Panc1 (cell line): ENCODE measurements around the gene SMAGP. TPM values are rescaled to one million over a fixed set of nuclear protein-coding genes. Genes with fewer than 3 reads are reported as not detected.

ENCODE experiments used
- ATAC-seq: fragments of 200-7000 bp; cut with Tn5 transposase; 2 replicates; pipeline ENCODE4 v1.9.1; 2020; ENCODE audit warnings: mild to moderate bottlenecking, moderate library complexity
- BruUV-seq: library from RNA; stranded (reverse); fragments of 400-500 nt; replicated peaks from 2 replicates; lab custom pipeline; 2021; lab: Mats Ljungman, UMichigan
- CTCF ChIA-PET: fragments of 300-600 bp; sonication (Branson Sonifier 250); formaldehyde crosslinking; loops from one replicate; lab custom pipeline; 2022; ENCODE audit warnings: antibody characterized with exemption; lab: Charles Lee
- POLR2A ChIA-PET: fragments of 300-600 bp; sonication (Branson Sonifier 250); formaldehyde crosslinking; loops from one replicate; lab custom pipeline; 2022; ENCODE audit warnings: antibody characterized with exemption; lab: Charles Lee
- DNase-seq: peaks from one replicate; pipeline ENCODE4 v3.0.0-alpha.2; 2010; ENCODE audit warnings: low read depth, low spot score
- H3K27ac ChIP-seq: 2 replicates; pipeline ENCODE4 v1.5.1; 2011; ENCODE audit warnings: mild to moderate bottlenecking, low read length, inconsistent platforms
- H3K27me3 ChIP-seq: fragments of 200-500 bp; sonication (Bioruptor generic); 2 replicates; pipeline ENCODE4 v1.6.0; 2014; ENCODE audit warnings: low read length, inconsistent platforms; ENCODE audit not compliant: control insufficient read depth, insufficient read depth
- H3K36me3 ChIP-seq: fragments of 200-500 bp; sonication (Bioruptor generic); 2 replicates; pipeline ENCODE4 v1.5.1; 2014; ENCODE audit warnings: inconsistent platforms, mild to moderate bottlenecking, low read length, moderate library complexity; ENCODE audit not compliant: control insufficient read depth, insufficient read depth
- H3K4me1 ChIP-seq: 2 replicates; pipeline ENCODE4 v1.5.1; 2011; ENCODE audit warnings: inconsistent platforms, mild to moderate bottlenecking, low read length, moderate library complexity; ENCODE audit not compliant: control insufficient read depth, insufficient read depth
- H3K4me3 ChIP-seq, 2 experiments: 2 replicates each; pipeline ENCODE4 v1.5.1; 2011 to 2012; ENCODE audit warnings: low read depth in 2 of 2, low read length in 2 of 2, mild to moderate bottlenecking in 2 of 2, inconsistent platforms in 1 of 2, moderate library complexity in 1 of 2
- H3K9me3 ChIP-seq: fragments of 200-500 bp; sonication (Bioruptor generic); 2 replicates; pipeline ENCODE4 v1.5.1; 2014; ENCODE audit warnings: low read depth, mild to moderate bottlenecking, inconsistent platforms, low read length, moderate library complexity; ENCODE audit not compliant: control insufficient read depth, insufficient read depth
- CTCF ChIP-seq: fragments of 450-650 bp; IDR thresholded peaks from 2 replicates; pipeline ENCODE4 v1.5.1; 2017; ENCODE audit warnings: mild to moderate bottlenecking
- POLR2AphosphoS5 ChIP-seq: IDR thresholded peaks from 2 replicates; pipeline ENCODE4 v1.6.1; 2012; ENCODE audit warnings: mild to moderate bottlenecking, low read depth, low read length, moderate library complexity
- REST ChIP-seq, 2 experiments: IDR thresholded peaks; 2 replicates each; pipeline ENCODE4 v1.6.1; 2011 to 2012; ENCODE audit warnings: low read depth in 2 of 2, control low read depth in 1 of 2, low read length in 1 of 2, mild to moderate bottlenecking in 1 of 2, moderate library complexity in 1 of 2; ENCODE audit not compliant: insufficient read depth in 1 of 2
- SIN3A ChIP-seq: IDR thresholded peaks from 2 replicates; pipeline ENCODE4 v1.6.1; 2012; ENCODE audit warnings: low read depth, mild to moderate bottlenecking, low read length, moderate library complexity, borderline replicate concordance; ENCODE audit not compliant: insufficient read depth
- TCF7L2 ChIP-seq: IDR thresholded peaks from 2 replicates; pipeline ENCODE4 v1.6.1; 2011; ENCODE audit warnings: mild to moderate bottlenecking, low read depth, low read length, inconsistent platforms
- in situ Hi-C: cut with HindIII; loops from 2 replicates; pipeline ENCODE4 v1.10.0; 2016; ENCODE audit warnings: low sequenced_read_pairs, low pct_unique_long_range_greater_than_20kb
- intact Hi-C: fragments of 100-400 bp; cut with micrococcal nuclease; formaldehyde crosslinking; loops from one replicate; pipeline ENCODE4 v1.10.0; 2022; ENCODE audit not compliant: unreplicated experiment
- total RNA-seq: library from RNA; stranded (reverse); gene quantifications from one replicate; pipeline ENCODE4 v1.2.1, GENCODE V29; 2021; ENCODE audit not compliant: unreplicated experiment

The SMAGP gene
- total RNA-seq, 1 experiment from 2014 or later: 2.4 TPM

- Histone ChIP-seq H3K27me3 (no peaks in the 10 kb centered on the region), H3K27ac (no peak overlapping the region; the same call in 1 of the 2 replicates), H3K36me3 (no peaks in the 10 kb centered on the region), H3K9me3 (no peaks in the 10 kb centered on the region), H3K4me1 (peaks cover 11% of the 10 kb centered on the region), H3K4me3 (peak overlapping the region; percentile 52 to 85)
- no peak for TF ChIP-seq SIN3A
- TF ChIP-seq POLR2AphosphoS5: no peak
- TF ChIP-seq CTCF: peak; percentile 4; the same call in 1 of the 2 replicates
- no peak for TF ChIP-seq TCF7L2
- TF ChIP-seq REST (IDR thresholded peaks at IDR 0.05; ENCODE audit: insufficient read depth in 1 of 2, low read depth in 2 of 2, low read length in 1 of 2): no peak
- DNase-seq (no peak), ATAC-seq (peak; percentile 62)
- ChIA-PET POLR2A (interaction anchor here (0.5 to 1.3 kb wide), 4 partner anchors 13 to 237 kb away, joined by 3 to 9 read pairs (median 6); no protein-coding TSS in a partner anchor), CTCF (interaction anchor here (0.6 to 1.5 kb wide), 5 partner anchors 13 to 804 kb away, joined by 3 to 11 read pairs (median 7); no protein-coding TSS in a partner anchor)
- no TSS peak for BruUV-seq
- intact Hi-C loops (loop anchor here (5.0 kb wide), 1 partner anchor 135 kb away; the partner anchor contains the start of gene CSRNP2), in situ Hi-C loops (no loop called here)
These were observed 52.9 kb downstream of the SMAGP start for GRCh38 chr12:51217133-51217967.

- no peak for ATAC-seq
- BruUV-seq: no TSS peak
These were observed 53.6 kb downstream of the SMAGP start for GRCh38 chr12:51216642-51217041.

More at GRCh38 chr12:51216642-51217041, 53.6 kb downstream of the SMAGP start:
- intact Hi-C loops (loop anchor here (5.0 kb wide), 1 partner anchor 134 kb away; the partner anchor contains the start of gene CSRNP2), in situ Hi-C loops (no loop called here)
- Histone ChIP-seq H3K36me3 (no peaks in the 10 kb centered on the region), H3K4me1 (peaks cover 11% of the 10 kb centered on the region), H3K9me3 (no peaks in the 10 kb centered on the region), H3K27me3 (no peaks in the 10 kb centered on the region), H3K4me3 (peak overlapping the region; percentile 52 to 85), H3K27ac (no peak overlapping the region)
- POLR2A ChIA-PET: interaction anchor here (0.5 kb wide), 1 partner anchor 43 kb away, joined by 9 read pairs; no protein-coding TSS in a partner anchor
- no peak for DNase-seq
- CTCF ChIA-PET: no interaction called here
- TF ChIP-seq POLR2AphosphoS5 (no peak), TCF7L2 (no peak), CTCF (no peak), REST (IDR thresholded peaks at IDR 0.05; ENCODE audit: insufficient read depth in 1 of 2, low read depth in 2 of 2, low read length in 1 of 2) (no peak), SIN3A (no peak)
